Keratinocyte (primary cell): ENCODE results near the gene ARHGDIB. TPM values are rescaled to one million over a fixed set of nuclear protein-coding genes. Genes with fewer than 3 reads are reported as not detected.

Experiments used
- DNase-seq: peaks from one replicate; pipeline ENCODE4 v3.0.0-alpha.2; 2011; ENCODE audit warnings: low read depth, missing footprints, low spot score
- FAIRE-seq: peaks from 2 replicates; lab custom pipeline; 2011; peaks lifted over from hg19 to GRCh38; lab: Jason Lieb, UNC
- H2AFZ ChIP-seq: 2 replicates; pipeline ENCODE4 v1.6.0; 2012; ENCODE audit warnings: low read length, control low read depth, inconsistent platforms; ENCODE audit not compliant: control insufficient read depth
- H3K27ac ChIP-seq: 2 replicates; pipeline ENCODE4 v1.5.1; 2011; ENCODE audit warnings: low read length; ENCODE audit not compliant: control insufficient read depth, insufficient read depth
- H3K27me3 ChIP-seq: 3 replicates; pipeline ENCODE4 v1.6.0; 2011; ENCODE audit warnings: low read length; ENCODE audit not compliant: control insufficient read depth, insufficient read depth; ENCODE audit errors: extremely low read depth
- H3K36me3 ChIP-seq, 2 experiments: 2 replicates in 1 of 2; 3 replicates in 1 of 2; pipeline ENCODE4 v1.5.1; 2011; ENCODE audit warnings: low read length in 2 of 2, mild to moderate bottlenecking in 1 of 2; ENCODE audit not compliant: control insufficient read depth in 2 of 2, insufficient read depth in 2 of 2; ENCODE audit errors: extremely low read depth in 1 of 2
- H3K4me1 ChIP-seq: 3 replicates; pipeline ENCODE4 v1.5.1; 2011; ENCODE audit warnings: low read length; ENCODE audit not compliant: control insufficient read depth, insufficient read depth; ENCODE audit errors: extremely low read depth
- H3K4me2 ChIP-seq: 3 replicates; pipeline ENCODE4 v1.6.0; 2011; ENCODE audit warnings: low read depth, low read length; ENCODE audit not compliant: control insufficient read depth, insufficient read depth; ENCODE audit errors: extremely low read depth
- H3K4me3 ChIP-seq, 3 experiments: fragments of 200-600 bp in 1 of 3; sonication (generic) in 1 of 3; 2 replicates in 2 of 3; 3 replicates in 1 of 3; pipeline ENCODE4 v1.5.1; 2011 to 2016; ENCODE audit warnings: low read length in 3 of 3, mild to moderate bottlenecking in 3 of 3, control low read depth in 2 of 3, inconsistent platforms in 1 of 3, low read depth in 1 of 3, mixed read lengths in 1 of 3, mixed run types in 1 of 3, moderate library complexity in 1 of 3; ENCODE audit not compliant: control insufficient read depth in 2 of 3, insufficient read depth in 2 of 3; ENCODE audit errors: extremely low read depth in 1 of 3
- H3K79me2 ChIP-seq: 2 replicates; pipeline ENCODE4 v1.6.0; 2012; ENCODE audit warnings: low read length; ENCODE audit not compliant: control insufficient read depth, insufficient read depth
- H3K9ac ChIP-seq: 3 replicates; pipeline ENCODE4 v1.6.0; 2011; ENCODE audit warnings: low read length; ENCODE audit not compliant: control insufficient read depth, insufficient read depth; ENCODE audit errors: extremely low read depth
- H3K9me1 ChIP-seq: 3 replicates; pipeline ENCODE4 v1.6.0; 2011; ENCODE audit warnings: low read length; ENCODE audit not compliant: control insufficient read depth, insufficient read depth; ENCODE audit errors: extremely low read depth
- H3K9me3 ChIP-seq: 2 replicates; pipeline ENCODE4 v1.5.1; 2012; ENCODE audit warnings: low read depth, low read length; ENCODE audit not compliant: control insufficient read depth
- H4K20me1 ChIP-seq: 3 replicates; pipeline ENCODE4 v1.6.0; 2011; ENCODE audit warnings: low read length; ENCODE audit not compliant: control insufficient read depth, insufficient read depth; ENCODE audit errors: extremely low read depth
- EZH2 ChIP-seq: IDR thresholded peaks from one replicate; pipeline ENCODE4 v1.6.1; 2012; ENCODE audit warnings: inconsistent platforms, mild to moderate bottlenecking, low read length, moderate library complexity
- dilution Hi-C: fragments of 300-500 bp; cut with MboI; formaldehyde crosslinking; loops from one replicate; pipeline ENCODE4 v1.7.0; 2020; ENCODE audit warnings: low sequenced_read_pairs; ENCODE audit not compliant: extremely low pct_ligation_motif_present
- polyA plus RNA-seq, 5 experiments: library from polyadenylated mRNA; depleted of rRNA in 3 of 5; stranded (reverse) in 3 of 5; stranded (forward) in 1 of 5; unstranded in 1 of 5; fragments of >200 nt; gene quantifications; 1 replicate in 1 of 5; 2 replicates in 3 of 5; 3 replicates in 1 of 5; pipeline versions ENCODE4 v1.2.1 to v1.2.3, GENCODE V29; 2011 to 2012; ENCODE audit warnings: missing spikeins in 2 of 5, low read depth in 1 of 5, low replicate concordance in 1 of 5
- TF ChIP-seq, protein P1 (sequence below), 3 experiments: IDR thresholded peaks in 1 of 3; conservative IDR thresholded peaks in 1 of 3; optimal IDR thresholded peaks in 1 of 3; 2 replicates in 2 of 3; 3 replicates in 1 of 3; pipeline versions ENCODE3 to v1.5.1; 2011; ENCODE audit warnings: low read length in 3 of 3, mild to moderate bottlenecking in 3 of 3, moderate library complexity in 2 of 3, control low read depth in 1 of 3, inconsistent platforms in 1 of 3; ENCODE audit not compliant: insufficient read depth in 2 of 3; ENCODE audit errors: extremely low read depth in 1 of 3

ARHGDIB gene
- polyA plus RNA-seq, 1 donor (not counting 4 experiments of a cell fraction or from before 2014, with no cell fraction given) = 164 TPM

DNA sequence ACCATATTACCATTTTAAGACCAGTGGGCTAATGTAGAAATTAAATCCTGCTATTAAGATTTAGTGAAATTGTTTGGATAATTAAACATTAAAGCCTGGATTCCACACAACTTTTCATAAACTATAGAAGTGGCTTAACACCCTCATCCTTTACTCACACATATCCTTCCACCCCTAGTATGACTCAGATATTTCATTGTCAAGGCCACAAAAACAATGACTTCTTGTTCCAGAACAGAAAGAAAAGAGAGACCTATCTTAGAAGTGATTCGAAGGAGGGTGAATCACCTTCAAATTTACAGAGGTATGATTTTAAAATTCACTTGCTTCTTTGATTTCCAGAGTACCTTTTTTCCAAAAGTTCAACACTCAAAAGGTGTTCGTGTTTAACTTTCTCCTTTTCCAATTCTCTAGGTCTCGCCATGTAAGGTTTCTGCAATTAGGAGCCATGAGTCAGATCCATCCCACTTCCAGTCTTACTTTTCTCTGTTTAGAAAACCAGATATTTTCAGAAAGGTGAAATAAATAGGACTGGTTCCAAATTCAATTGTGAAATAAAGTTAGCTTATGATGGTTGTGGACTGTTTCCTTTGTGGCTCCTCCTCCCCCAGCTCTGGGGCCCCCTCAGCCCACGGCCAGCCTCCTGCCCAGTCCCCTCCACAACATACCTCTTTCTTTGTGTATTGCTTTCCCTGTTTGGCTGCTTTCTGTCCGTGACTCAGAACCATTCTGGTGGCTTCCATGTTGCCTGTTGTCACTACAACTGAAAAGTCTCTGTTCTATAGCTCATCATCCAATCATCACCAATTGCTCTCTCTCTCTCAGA is 51.1 kb downstream of the ARHGDIB start:
- no peaks in the 10 kb centered on the region for H3K9me1 ChIP-seq
- H4K20me1 ChIP-seq = no peaks in the 10 kb centered on the region
- peak overlapping the region; percentile 71 for H2AFZ ChIP-seq
- H3K9ac ChIP-seq = peak overlapping the region; percentile 46
- dilution Hi-C loops = no loop called here
- H3K9me3 ChIP-seq = no peaks in the 10 kb centered on the region
- no peaks in the 10 kb centered on the region for H3K27me3 ChIP-seq
- H3K4me1 ChIP-seq = peaks cover 38% of the 10 kb centered on the region
- peak; percentile 38 for DNase-seq
- no peaks in the 10 kb centered on the region for H3K36me3 ChIP-seq
- FAIRE-seq = peak; percentile 77
- H3K27ac ChIP-seq = peak overlapping the region; percentile 65
- peak overlapping the region; percentile 51 for H3K4me2 ChIP-seq
- TF ChIP-seq, protein P1, sequence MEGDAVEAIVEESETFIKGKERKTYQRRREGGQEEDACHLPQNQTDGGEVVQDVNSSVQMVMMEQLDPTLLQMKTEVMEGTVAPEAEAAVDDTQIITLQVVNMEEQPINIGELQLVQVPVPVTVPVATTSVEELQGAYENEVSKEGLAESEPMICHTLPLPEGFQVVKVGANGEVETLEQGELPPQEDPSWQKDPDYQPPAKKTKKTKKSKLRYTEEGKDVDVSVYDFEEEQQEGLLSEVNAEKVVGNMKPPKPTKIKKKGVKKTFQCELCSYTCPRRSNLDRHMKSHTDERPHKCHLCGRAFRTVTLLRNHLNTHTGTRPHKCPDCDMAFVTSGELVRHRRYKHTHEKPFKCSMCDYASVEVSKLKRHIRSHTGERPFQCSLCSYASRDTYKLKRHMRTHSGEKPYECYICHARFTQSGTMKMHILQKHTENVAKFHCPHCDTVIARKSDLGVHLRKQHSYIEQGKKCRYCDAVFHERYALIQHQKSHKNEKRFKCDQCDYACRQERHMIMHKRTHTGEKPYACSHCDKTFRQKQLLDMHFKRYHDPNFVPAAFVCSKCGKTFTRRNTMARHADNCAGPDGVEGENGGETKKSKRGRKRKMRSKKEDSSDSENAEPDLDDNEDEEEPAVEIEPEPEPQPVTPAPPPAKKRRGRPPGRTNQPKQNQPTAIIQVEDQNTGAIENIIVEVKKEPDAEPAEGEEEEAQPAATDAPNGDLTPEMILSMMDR (optimal IDR thresholded peaks at IDR 0.05 in 1 of 3, IDR thresholded peaks at IDR 0.05 in 1 of 3, conservative IDR thresholded peaks at IDR 0.05 in 1 of 3; ENCODE audit: extremely low read depth in 1 of 3, insufficient read depth in 2 of 3, low read length in 3 of 3) = no peak
- TF ChIP-seq EZH2 = no peak
- H3K79me2 ChIP-seq = no peaks in the 10 kb centered on the region
- peak overlapping the region in 1 of 3 experiments; percentile 8 for H3K4me3 ChIP-seq

DNA sequence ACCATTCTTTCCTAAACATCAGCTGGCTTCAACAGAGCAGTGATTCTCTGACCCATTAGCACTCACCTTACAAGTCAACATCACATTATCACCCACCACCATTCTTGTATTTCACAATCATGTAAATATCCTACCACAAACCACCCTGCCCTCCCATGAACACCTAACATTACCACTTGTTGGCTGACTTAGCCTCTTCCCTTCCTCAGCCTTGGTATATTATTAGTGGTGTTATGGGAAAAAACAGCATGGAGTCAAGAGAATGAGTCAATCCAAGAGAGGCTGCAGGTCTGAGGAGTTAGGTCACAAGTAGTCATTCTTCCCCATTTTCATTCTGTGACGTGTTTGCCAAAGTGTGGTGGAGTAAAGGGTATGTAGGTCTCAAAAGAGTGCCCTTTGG is 53.4 kb downstream of the ARHGDIB start:
- H3K36me3 ChIP-seq = no peaks in the 10 kb centered on the region
- H3K9me3 ChIP-seq = no peaks in the 10 kb centered on the region
- FAIRE-seq (no peak), DNase-seq (no peak)
- no peaks in the 10 kb centered on the region for H3K9me1 ChIP-seq
- H3K4me3 ChIP-seq = no peak overlapping the region
- H3K4me1 ChIP-seq = peaks cover 29% of the 10 kb centered on the region
- H2AFZ ChIP-seq = no peak overlapping the region
- dilution Hi-C loops = no loop called here
- no peak for TF ChIP-seq EZH2
- TF ChIP-seq, protein P1 (optimal IDR thresholded peaks at IDR 0.05 in 1 of 3, IDR thresholded peaks at IDR 0.05 in 1 of 3, conservative IDR thresholded peaks at IDR 0.05 in 1 of 3; ENCODE audit: extremely low read depth in 1 of 3, insufficient read depth in 2 of 3, low read length in 3 of 3) = no peak
- H3K27me3 ChIP-seq = no peaks in the 10 kb centered on the region
- H3K27ac ChIP-seq = no peak overlapping the region
- no peak overlapping the region for H3K9ac ChIP-seq
- H4K20me1 ChIP-seq = no peaks in the 10 kb centered on the region
- H3K4me2 ChIP-seq = no peak overlapping the region
- H3K79me2 ChIP-seq = no peaks in the 10 kb centered on the region
